A549 (cell line): ENCODE measurements around the gene GLA. TPM values are rescaled to one million over a fixed set of nuclear protein-coding genes. Genes with fewer than 3 reads are reported as not detected.

ENCODE experiments used
- ATAC-seq, 2 experiments: fragments of 200-7000 bp in 1 of 2; fragments of >200 bp in 1 of 2; cut with Nextera tagmentation in 1 of 2; cut with Tn5 transposase in 1 of 2; 3 replicates each; pipeline versions ENCODE4 v1.8.0 to v1.9.1; 2018 to 2020; ENCODE audit warnings: mild to moderate bottlenecking in 1 of 2, moderate library complexity in 1 of 2
- CTCF ChIA-PET: fragments of 300-600 bp; sonication (Branson Sonifier 250); formaldehyde crosslinking; extraction: SDS; loops from one replicate; lab custom pipeline; 2021; ENCODE audit warnings: antibody characterized with exemption, inconsistent platforms; lab: Yijun Ruan, JAX
- POLR2A ChIA-PET: fragments of 350-600 bp; formaldehyde crosslinking; extraction: SDS; loops from one replicate; lab custom pipeline; 2021; ENCODE audit warnings: antibody characterized with exemption, inconsistent platforms; lab: Yijun Ruan, JAX
- DNase-seq, 2 experiments: peaks; one replicate each; pipeline versions ENCODE4 v3.0.0 to v3.0.0-alpha.2; 2011 to 2016; ENCODE audit warnings: low read depth in 1 of 2, low spot score in 1 of 2
- FAIRE-seq: peaks from 2 replicates; lab custom pipeline; 2011; peaks lifted over from hg19 to GRCh38; lab: Jason Lieb, UNC
- H3K27ac ChIP-seq, 2 experiments: fragments of >200 bp; sonication (Bioruptor Twin); formaldehyde crosslinking; 3 replicates each; pipeline ENCODE4 v1.5.1; 2016 to 2017
- H3K4me1 ChIP-seq: fragments of >200 bp; sonication (Bioruptor Twin); formaldehyde crosslinking; 3 replicates; pipeline ENCODE4 v1.6.1; 2016
- H3K4me2 ChIP-seq: fragments of >200 bp; sonication (Bioruptor Twin); formaldehyde crosslinking; 3 replicates; pipeline ENCODE4 v1.6.1; 2016
- H3K4me3 ChIP-seq: fragments of >200 bp; sonication (Bioruptor Twin); formaldehyde crosslinking; 3 replicates; pipeline ENCODE4 v1.5.1; 2016
- H3K9me3 ChIP-seq: fragments of >200 bp; sonication (Bioruptor Twin); formaldehyde crosslinking; 3 replicates; pipeline ENCODE4 v1.6.1; 2016
- EHF ChIP-seq: fragments of 250-450 bp; sonication (Bioruptor Pico); IDR thresholded peaks from 2 replicates; pipeline ENCODE4 v1.5.0; 2020; ENCODE audit warnings: mild to moderate bottlenecking
- FOSL2 ChIP-seq, 2 experiments: fragments of 450-650 bp in 1 of 2; fragments of >200 bp in 1 of 2; sonication (Bioruptor Twin) in 1 of 2; formaldehyde crosslinking; IDR thresholded peaks; 2 replicates each; pipeline versions ENCODE4 v1.5.0 to v1.6.1; 2016 to 2020; ENCODE audit warnings: mild to moderate bottlenecking in 1 of 2, moderate library complexity in 1 of 2
- FOXS1 ChIP-seq: fragments of 250-450 bp; sonication (Bioruptor Pico); IDR thresholded peaks from 2 replicates; pipeline ENCODE4 v1.5.0; 2020; ENCODE audit warnings: mild to moderate bottlenecking, moderate library complexity
- GATA3 ChIP-seq: IDR thresholded peaks from 2 replicates; pipeline ENCODE4 v1.6.1; 2012; ENCODE audit warnings: borderline replicate concordance
- HDAC2 ChIP-seq: fragments of 200-600 bp; sonication (generic); IDR thresholded peaks from 2 replicates; pipeline ENCODE4 v1.6.1; 2016
- HEYL ChIP-seq: fragments of 250-450 bp; sonication (Bioruptor Pico); IDR thresholded peaks from 2 replicates; pipeline ENCODE4 v1.8.0; 2021; ENCODE audit warnings: mild to moderate bottlenecking, moderate library complexity
- JUNB ChIP-seq: fragments of >200 bp; sonication (Bioruptor Twin); formaldehyde crosslinking; IDR thresholded peaks from 2 replicates; pipeline ENCODE4 v1.6.1; 2016
- KDM1A ChIP-seq: fragments of 200-600 bp; sonication (generic); IDR thresholded peaks from 2 replicates; pipeline ENCODE4 v1.6.1; 2016; ENCODE audit warnings: low read depth, mild to moderate bottlenecking
- MAFK ChIP-seq: fragments of 450-650 bp; IDR thresholded peaks from 2 replicates; pipeline ENCODE4 v1.6.1; 2014; ENCODE audit not compliant: partially characterized antibody
- MAZ ChIP-seq: fragments of 150-350 bp; IDR thresholded peaks from 2 replicates; pipeline ENCODE4 v1.6.1; 2014; ENCODE audit warnings: antibody characterized with exemption, low read depth, low read length, borderline replicate concordance
- MYC ChIP-seq: IDR thresholded peaks from 2 replicates; pipeline ENCODE4 v1.6.1; 2012; ENCODE audit warnings: mild to moderate bottlenecking, inconsistent platforms, low read length, improper control_type of control experiment, borderline replicate concordance
- NFE2L2 ChIP-seq: fragments of 150-350 bp; conservative IDR thresholded peaks from 2 replicates; pipeline ENCODE4 v1.6.1; 2014; ENCODE audit warnings: low read length
- POLR2AphosphoS2 ChIP-seq: conservative IDR thresholded peaks from 2 replicates; pipeline ENCODE4 v1.6.1; 2012; ENCODE audit warnings: low read length, improper control_type of control experiment, inconsistent platforms
- RAD21 ChIP-seq, 2 experiments: fragments of >200 bp in 1 of 2; sonication (Bioruptor Twin) in 1 of 2; formaldehyde crosslinking in 1 of 2; IDR thresholded peaks in 1 of 2; conservative IDR thresholded peaks in 1 of 2; 2 replicates in 1 of 2; 3 replicates in 1 of 2; pipeline ENCODE4 v1.6.1; 2012 to 2018; ENCODE audit warnings: inconsistent platforms in 1 of 2
- RARB ChIP-seq: fragments of 250-450 bp; sonication (Bioruptor Pico); IDR thresholded peaks from 2 replicates; pipeline ENCODE4 v1.8.0; 2021; ENCODE audit warnings: mild to moderate bottlenecking, moderate library complexity
- RCOR1 ChIP-seq: fragments of 150-350 bp; IDR thresholded peaks from 2 replicates; pipeline ENCODE4 v1.6.1; 2014; ENCODE audit warnings: antibody characterized with exemption, low read length, low read depth
- SMC3 ChIP-seq: fragments of >200 bp; sonication (Bioruptor Twin); formaldehyde crosslinking; IDR thresholded peaks from 3 replicates; pipeline ENCODE4 v1.6.1; 2018; ENCODE audit warnings: inconsistent platforms
- ZC3H11A ChIP-seq: fragments of 450-650 bp; IDR thresholded peaks from 2 replicates; pipeline ENCODE4 v1.6.1; 2014; ENCODE audit warnings: antibody characterized with exemption, mild to moderate bottlenecking
- ZNF302 ChIP-seq: fragments of 250-450 bp; sonication (Bioruptor Pico); IDR thresholded peaks from 2 replicates; pipeline ENCODE4 v1.9.0; 2021; ENCODE audit warnings: inconsistent platforms, mild to moderate bottlenecking, moderate library complexity
- ZSCAN20 ChIP-seq: fragments of 250-450 bp; sonication (Bioruptor Pico); IDR thresholded peaks from 2 replicates; pipeline ENCODE4 v1.8.0; 2022; ENCODE audit warnings: mild to moderate bottlenecking, moderate library complexity
- WGBS: methylation state at CpG from one replicate; pipeline ENCODE4 v1.1.6; 2017; ENCODE audit errors: missing lambda C conversion rate; 5-methylcytosine and 5-hydroxymethylcytosine counted together
- polyA plus RNA-seq, 4 experiments: library from polyadenylated mRNA; depleted of rRNA in 3 of 4; stranded (reverse); fragments of >200 nt; fragmentation: RNase III in 1 of 4; extraction: RNeasy Plus Mini Kit Qiagen cat#74134 plus additional on column Dnase treatment in 1 of 4; gene quantifications; 2 replicates in 3 of 4; 3 replicates in 1 of 4; pipeline ENCODE4 v1.2.3, GENCODE V29; 2011 to 2017
- TF ChIP-seq, protein P1 (sequence below): IDR thresholded peaks from 2 replicates; pipeline ENCODE4 v1.6.1; 2012
- TF ChIP-seq, protein P2 (sequence below): fragments of >200 bp; sonication (Bioruptor Twin); formaldehyde crosslinking; IDR thresholded peaks from 3 replicates; pipeline ENCODE4 v1.6.1; 2016
- TF ChIP-seq, protein P3 (sequence below): fragments of 250-450 bp; sonication (Bioruptor Pico); IDR thresholded peaks from 2 replicates; pipeline ENCODE4 v1.5.0; 2020; ENCODE audit warnings: low read depth, mild to moderate bottlenecking, moderate library complexity
- TF ChIP-seq, protein P4 (sequence below): fragments of >200 bp; sonication (Bioruptor Twin); formaldehyde crosslinking; IDR thresholded peaks from 3 replicates; pipeline ENCODE4 v1.5.1; 2016
- TF ChIP-seq, protein P5 (sequence below): IDR thresholded peaks from 2 replicates; pipeline ENCODE4 v1.6.1; 2012
- TF ChIP-seq, protein P6 (sequence below): fragments of >200 bp; sonication (Bioruptor Twin); formaldehyde crosslinking; IDR thresholded peaks from 2 replicates; pipeline ENCODE4 v1.6.1; 2016

GLA gene
- polyA plus RNA-seq, 2 of the 4 experiments (the other 2 are of a cell fraction) = 148 to 184 TPM

DNA sequence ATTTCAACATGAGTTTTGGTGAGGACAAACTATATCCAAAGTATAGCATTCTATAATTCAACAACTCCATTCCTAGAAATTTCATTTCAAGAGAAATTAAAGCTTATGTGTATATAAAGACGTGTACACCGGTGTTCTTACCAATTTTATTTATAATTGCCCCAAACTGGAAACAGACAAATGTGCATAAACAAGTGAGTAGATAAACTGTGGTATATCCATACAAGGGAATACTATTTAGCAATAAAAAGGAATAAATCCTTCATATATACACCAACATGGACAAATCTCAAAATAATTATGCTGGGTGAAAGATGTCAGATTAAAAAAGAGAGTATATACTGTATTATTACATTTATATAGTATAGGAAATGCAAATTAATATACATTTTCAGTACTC lies 20.2 kb upstream of the GLA start:
- DNase-seq (no peak), FAIRE-seq (no peak), ATAC-seq (no peak)
- H3K4me1 ChIP-seq = peaks cover 14% of the 10 kb centered on the region
- POLR2A ChIA-PET = no interaction called here
- H3K4me3 ChIP-seq = no peak overlapping the region
- peaks cover 3% of the 10 kb centered on the region; the same call in 2 of the 3 replicates for H3K9me3 ChIP-seq
- H3K27ac ChIP-seq = no peak overlapping the region
- CTCF ChIA-PET = no interaction called here
- H3K4me2 ChIP-seq = no peak overlapping the region
- 77% methylated on average over 2 of the region's 2 CpGs for WGBS
- TF ChIP-seq MAZ (no peak), GATA3 (no peak), HDAC2 (no peak), MAFK (no peak), NFE2L2 (no peak), RARB (CRISPR knock-in tag) (no peak), POLR2AphosphoS2 (no peak)
- TF ChIP-seq, protein P1, sequence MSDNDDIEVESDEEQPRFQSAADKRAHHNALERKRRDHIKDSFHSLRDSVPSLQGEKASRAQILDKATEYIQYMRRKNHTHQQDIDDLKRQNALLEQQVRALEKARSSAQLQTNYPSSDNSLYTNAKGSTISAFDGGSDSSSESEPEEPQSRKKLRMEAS = no peak

DNA sequence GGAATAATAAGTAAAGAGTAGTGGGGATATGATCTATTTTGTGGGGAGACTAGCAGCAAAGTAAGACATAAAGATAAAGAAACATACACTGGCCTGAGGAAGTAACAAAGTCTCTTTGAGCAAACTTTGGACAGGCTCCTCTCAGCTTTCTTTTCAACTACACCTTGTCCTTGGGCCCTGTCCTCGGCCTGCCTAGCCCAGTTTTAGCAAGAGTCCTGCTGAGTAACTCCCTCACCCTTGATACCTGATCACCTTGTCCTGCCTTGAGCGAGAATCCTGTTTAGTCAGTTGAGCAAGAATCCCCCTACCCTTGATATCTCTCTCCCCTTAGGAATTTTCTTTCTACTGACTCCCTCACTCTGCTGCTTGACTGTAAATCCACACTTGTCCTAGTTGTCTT lies 11.8 kb upstream of the GLA start:
- H3K4me3 ChIP-seq = no peak overlapping the region
- 0 out of 3 replicates have a peak, but pooled peaks cover 3% of the 10 kb centered on the region for H3K4me1 ChIP-seq
- H3K27ac ChIP-seq = no peak overlapping the region
- FAIRE-seq (no peak), DNase-seq (no peak), ATAC-seq (no peak)
- CTCF ChIA-PET = no interaction called here
- POLR2A ChIA-PET = no interaction called here
- TF ChIP-seq, protein P2, sequence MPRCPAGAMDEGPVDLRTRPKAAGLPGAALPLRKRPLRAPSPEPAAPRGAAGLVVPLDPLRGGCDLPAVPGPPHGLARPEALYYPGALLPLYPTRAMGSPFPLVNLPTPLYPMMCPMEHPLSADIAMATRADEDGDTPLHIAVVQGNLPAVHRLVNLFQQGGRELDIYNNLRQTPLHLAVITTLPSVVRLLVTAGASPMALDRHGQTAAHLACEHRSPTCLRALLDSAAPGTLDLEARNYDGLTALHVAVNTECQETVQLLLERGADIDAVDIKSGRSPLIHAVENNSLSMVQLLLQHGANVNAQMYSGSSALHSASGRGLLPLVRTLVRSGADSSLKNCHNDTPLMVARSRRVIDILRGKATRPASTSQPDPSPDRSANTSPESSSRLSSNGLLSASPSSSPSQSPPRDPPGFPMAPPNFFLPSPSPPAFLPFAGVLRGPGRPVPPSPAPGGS = no peak
- TF ChIP-seq GATA3 (no peak), ZNF302 (no peak), KDM1A (no peak), HEYL (CRISPR knock-in tag) (no peak), SMC3 (no peak), EHF (CRISPR knock-in tag) (no peak), JUNB (no peak), RAD21 (conservative IDR thresholded peaks at IDR 0.05 in 1 of 2, IDR thresholded peaks at IDR 0.05 in 1 of 2) (no peak), ZC3H11A (no peak), FOSL2 (IDR thresholded peaks at IDR 0.05) (no peak), FOSL2 (CRISPR knock-in tag; IDR thresholded peaks at IDR 0.05) (no peak), ZSCAN20 (no peak), FOXS1 (no peak), MYC (no peak), RCOR1 (no peak), POLR2AphosphoS2 (no peak)
- TF ChIP-seq, protein P3, sequence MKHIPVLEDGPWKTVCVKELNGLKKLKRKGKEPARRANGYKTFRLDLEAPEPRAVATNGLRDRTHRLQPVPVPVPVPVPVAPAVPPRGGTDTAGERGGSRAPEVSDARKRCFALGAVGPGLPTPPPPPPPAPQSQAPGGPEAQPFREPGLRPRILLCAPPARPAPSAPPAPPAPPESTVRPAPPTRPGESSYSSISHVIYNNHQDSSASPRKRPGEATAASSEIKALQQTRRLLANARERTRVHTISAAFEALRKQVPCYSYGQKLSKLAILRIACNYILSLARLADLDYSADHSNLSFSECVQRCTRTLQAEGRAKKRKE (CRISPR knock-in tag) = no peak
- TF ChIP-seq, protein P4, sequence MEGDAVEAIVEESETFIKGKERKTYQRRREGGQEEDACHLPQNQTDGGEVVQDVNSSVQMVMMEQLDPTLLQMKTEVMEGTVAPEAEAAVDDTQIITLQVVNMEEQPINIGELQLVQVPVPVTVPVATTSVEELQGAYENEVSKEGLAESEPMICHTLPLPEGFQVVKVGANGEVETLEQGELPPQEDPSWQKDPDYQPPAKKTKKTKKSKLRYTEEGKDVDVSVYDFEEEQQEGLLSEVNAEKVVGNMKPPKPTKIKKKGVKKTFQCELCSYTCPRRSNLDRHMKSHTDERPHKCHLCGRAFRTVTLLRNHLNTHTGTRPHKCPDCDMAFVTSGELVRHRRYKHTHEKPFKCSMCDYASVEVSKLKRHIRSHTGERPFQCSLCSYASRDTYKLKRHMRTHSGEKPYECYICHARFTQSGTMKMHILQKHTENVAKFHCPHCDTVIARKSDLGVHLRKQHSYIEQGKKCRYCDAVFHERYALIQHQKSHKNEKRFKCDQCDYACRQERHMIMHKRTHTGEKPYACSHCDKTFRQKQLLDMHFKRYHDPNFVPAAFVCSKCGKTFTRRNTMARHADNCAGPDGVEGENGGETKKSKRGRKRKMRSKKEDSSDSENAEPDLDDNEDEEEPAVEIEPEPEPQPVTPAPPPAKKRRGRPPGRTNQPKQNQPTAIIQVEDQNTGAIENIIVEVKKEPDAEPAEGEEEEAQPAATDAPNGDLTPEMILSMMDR = no peak
- TF ChIP-seq, protein P5, sequence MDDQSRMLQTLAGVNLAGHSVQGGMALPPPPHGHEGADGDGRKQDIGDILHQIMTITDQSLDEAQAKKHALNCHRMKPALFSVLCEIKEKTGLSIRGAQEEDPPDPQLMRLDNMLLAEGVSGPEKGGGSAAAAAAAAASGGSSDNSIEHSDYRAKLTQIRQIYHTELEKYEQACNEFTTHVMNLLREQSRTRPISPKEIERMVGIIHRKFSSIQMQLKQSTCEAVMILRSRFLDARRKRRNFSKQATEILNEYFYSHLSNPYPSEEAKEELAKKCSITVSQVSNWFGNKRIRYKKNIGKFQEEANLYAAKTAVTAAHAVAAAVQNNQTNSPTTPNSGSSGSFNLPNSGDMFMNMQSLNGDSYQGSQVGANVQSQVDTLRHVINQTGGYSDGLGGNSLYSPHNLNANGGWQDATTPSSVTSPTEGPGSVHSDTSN = no peak
- TF ChIP-seq, protein P6, sequence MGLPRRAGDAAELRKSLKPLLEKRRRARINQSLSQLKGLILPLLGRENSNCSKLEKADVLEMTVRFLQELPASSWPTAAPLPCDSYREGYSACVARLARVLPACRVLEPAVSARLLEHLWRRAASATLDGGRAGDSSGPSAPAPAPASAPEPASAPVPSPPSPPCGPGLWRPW = no peak
- H3K9me3 ChIP-seq = no peaks in the 10 kb centered on the region
- 78% methylated on average over 2 of the region's 2 CpGs for WGBS
- no peak overlapping the region for H3K4me2 ChIP-seq
